HepG2 (cell line): ENCODE results near the gene RALY. TPM values are rescaled to one million over a fixed set of nuclear protein-coding genes. Genes with fewer than 3 reads are reported as not detected.
A peak's percentile ranks its signal among the peaks of the same experiment; 100 is the strongest.

ENCODE experiments used
- CREM ChIP-seq, 2 experiments: sonication (generic) in 1 of 2; formaldehyde crosslinking in 1 of 2; IDR thresholded peaks; 2 replicates each; pipeline versions ENCODE4 v1.4.0 to v1.6.1; 2016 to 2020; ENCODE audit warnings: antibody characterized with exemption in 1 of 2, mild to moderate bottlenecking in 1 of 2, missing genetic modification reagents in 1 of 2
- CSRNP1 ChIP-seq: sonication (generic); formaldehyde crosslinking; IDR thresholded peaks from 2 replicates; pipeline ENCODE4 v1.8.1; 2023; ENCODE audit warnings: mild to moderate bottlenecking, missing genetic modification reagents
- HMG20A ChIP-seq: IDR thresholded peaks from 2 replicates; pipeline ENCODE4 v1.6.1; 2016; ENCODE audit warnings: borderline replicate concordance
- MED13 ChIP-seq: sonication (generic); formaldehyde crosslinking; IDR thresholded peaks from 2 replicates; pipeline ENCODE4 v1.5.0; 2020; ENCODE audit warnings: missing genetic modification reagents
- RNF219 ChIP-seq: sonication (generic); formaldehyde crosslinking; IDR thresholded peaks from 2 replicates; pipeline ENCODE4 v1.5.0; 2020; ENCODE audit warnings: mild to moderate bottlenecking, missing genetic modification reagents
- SRF ChIP-seq: IDR thresholded peaks from 2 replicates; pipeline ENCODE4 v1.6.1; 2011; ENCODE audit warnings: mild to moderate bottlenecking, low read depth, low read length, moderate library complexity
- ZFP90 ChIP-seq: sonication (generic); formaldehyde crosslinking; IDR thresholded peaks from 2 replicates; pipeline ENCODE4 v1.8.0; 2022; ENCODE audit warnings: missing genetic modification reagents, mild to moderate bottlenecking, inconsistent platforms, borderline replicate concordance
- ZNF260 ChIP-seq: sonication (generic); formaldehyde crosslinking; IDR thresholded peaks from 2 replicates; pipeline ENCODE4 v1.4.0; 2020; ENCODE audit warnings: missing genetic modification reagents, low read depth, mild to moderate bottlenecking, borderline replicate concordance
- ZNF33A ChIP-seq: sonication (generic); formaldehyde crosslinking; IDR thresholded peaks from 2 replicates; pipeline ENCODE4 v1.5.1; 2020; ENCODE audit warnings: missing genetic modification reagents, mild to moderate bottlenecking, moderate library complexity, borderline replicate concordance
- ZNF607 ChIP-seq: sonication (generic); formaldehyde crosslinking; IDR thresholded peaks from 2 replicates; pipeline ENCODE4 v1.5.1; 2020; ENCODE audit warnings: missing genetic modification reagents, mild to moderate bottlenecking, borderline replicate concordance
- ZNF710 ChIP-seq: sonication (generic); formaldehyde crosslinking; IDR thresholded peaks from 2 replicates; pipeline ENCODE4 v1.5.0; 2020; ENCODE audit warnings: mild to moderate bottlenecking, missing genetic modification reagents, borderline replicate concordance
- ZSCAN5A ChIP-seq: sonication (generic); formaldehyde crosslinking; IDR thresholded peaks from 2 replicates; pipeline ENCODE4 v1.8.0; 2022; ENCODE audit warnings: mild to moderate bottlenecking, missing genetic modification reagents, borderline replicate concordance
- ZSCAN9 ChIP-seq: IDR thresholded peaks from 2 replicates; pipeline ENCODE4 v1.6.1; 2016; ENCODE audit warnings: borderline replicate concordance
- polyA plus RNA-seq, 8 experiments: library from polyadenylated mRNA; depleted of rRNA in 3 of 8; stranded (reverse) in 7 of 8; unstranded in 1 of 8; fragments of >200 nt; fragmentation: Illumina TruSeq in 4 of 8; extraction: Trizol in 4 of 8; gene quantifications; 2 replicates each; pipeline versions ENCODE4 v1.2.1 to v1.2.3, GENCODE V29; 2011 to 2016; ENCODE audit warnings: low read depth in 4 of 8, missing spikeins in 1 of 8, mixed read lengths in 1 of 8; ENCODE audit not compliant: insufficient read depth in 1 of 8
- total RNA-seq, 5 experiments: library from RNA; depleted of rRNA; stranded (reverse); fragments of >200 nt; fragmentation: Illumina TruSeq; extraction: Trizol; gene quantifications; 2 replicates each; pipeline ENCODE4 v1.2.3, GENCODE V29; 2016; ENCODE audit warnings: low read depth in 1 of 5
- TF ChIP-seq, protein P1 (sequence below): sonication (generic); formaldehyde crosslinking; IDR thresholded peaks from 2 replicates; pipeline ENCODE4 v1.9.0; 2021; ENCODE audit warnings: missing genetic modification reagents, mild to moderate bottlenecking, borderline replicate concordance
- TF ChIP-seq, protein P2 (sequence below): IDR thresholded peaks from 2 replicates; pipeline ENCODE4 v1.6.1; 2016; ENCODE audit warnings: mild to moderate bottlenecking, missing biosample characterization, missing genetic modification reagents
- TF ChIP-seq, protein P3 (sequence below): fragments of 450-650 bp; IDR thresholded peaks from 2 replicates; pipeline ENCODE4 v1.6.1; 2016

Gene RALY
- total and polyA plus RNA-seq, 2 of the 13 experiments (the other 11 are each of a cell fraction or from before 2014, with no cell fraction given), result 178 to 186 TPM

DNA sequence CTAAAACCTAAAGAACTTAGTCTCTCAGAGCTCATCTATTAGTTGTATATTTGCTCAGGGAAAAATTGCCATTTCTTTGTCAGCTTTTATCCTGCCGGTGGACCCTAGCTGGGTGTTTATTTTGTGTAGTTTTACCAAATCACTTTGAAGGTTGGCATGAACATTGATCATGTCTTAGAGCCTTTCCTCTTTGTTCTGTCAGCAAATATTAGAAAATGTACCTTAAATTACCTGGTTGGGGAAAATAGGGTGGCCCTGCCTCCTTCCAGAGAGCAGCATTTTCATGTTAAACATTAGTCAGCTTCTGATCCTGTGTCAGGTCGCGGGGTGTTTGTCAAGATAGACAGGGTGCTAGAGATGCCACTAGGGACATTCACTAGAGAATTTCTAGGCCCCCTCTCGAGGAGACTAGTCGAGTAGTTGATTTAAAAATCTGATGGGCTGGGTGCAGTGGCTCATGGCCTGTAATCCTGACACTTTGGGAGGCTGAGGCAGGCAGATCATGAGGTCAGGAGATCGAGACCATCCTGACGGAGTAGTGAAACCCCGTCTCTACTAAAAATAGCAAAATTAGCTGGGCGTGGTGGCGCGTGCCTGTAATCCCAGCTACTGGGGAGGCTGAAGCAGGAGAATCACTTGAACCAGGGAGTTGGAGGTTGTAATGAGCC is 11.2 kb downstream of the RALY start (continued):
- TF ChIP-seq, protein P1, sequence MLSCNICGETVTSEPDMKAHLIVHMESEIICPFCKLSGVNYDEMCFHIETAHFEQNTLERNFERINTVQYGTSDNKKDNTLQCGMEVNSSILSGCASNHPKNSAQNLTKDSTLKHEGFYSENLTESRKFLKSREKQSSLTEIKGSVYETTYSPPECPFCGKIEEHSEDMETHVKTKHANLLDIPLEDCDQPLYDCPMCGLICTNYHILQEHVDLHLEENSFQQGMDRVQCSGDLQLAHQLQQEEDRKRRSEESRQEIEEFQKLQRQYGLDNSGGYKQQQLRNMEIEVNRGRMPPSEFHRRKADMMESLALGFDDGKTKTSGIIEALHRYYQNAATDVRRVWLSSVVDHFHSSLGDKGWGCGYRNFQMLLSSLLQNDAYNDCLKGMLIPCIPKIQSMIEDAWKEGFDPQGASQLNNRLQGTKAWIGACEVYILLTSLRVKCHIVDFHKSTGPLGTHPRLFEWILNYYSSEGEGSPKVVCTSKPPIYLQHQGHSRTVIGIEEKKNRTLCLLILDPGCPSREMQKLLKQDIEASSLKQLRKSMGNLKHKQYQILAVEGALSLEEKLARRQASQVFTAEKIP (CRISPR knock-in tag), result no peak
- TF ChIP-seq, protein P2, sequence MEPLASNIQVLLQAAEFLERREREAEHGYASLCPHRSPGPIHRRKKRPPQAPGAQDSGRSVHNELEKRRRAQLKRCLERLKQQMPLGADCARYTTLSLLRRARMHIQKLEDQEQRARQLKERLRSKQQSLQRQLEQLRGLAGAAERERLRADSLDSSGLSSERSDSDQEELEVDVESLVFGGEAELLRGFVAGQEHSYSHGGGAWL (CRISPR knock-in tag), result no peak; the same call in 1 of the 2 replicates
- TF ChIP-seq, protein P3, sequence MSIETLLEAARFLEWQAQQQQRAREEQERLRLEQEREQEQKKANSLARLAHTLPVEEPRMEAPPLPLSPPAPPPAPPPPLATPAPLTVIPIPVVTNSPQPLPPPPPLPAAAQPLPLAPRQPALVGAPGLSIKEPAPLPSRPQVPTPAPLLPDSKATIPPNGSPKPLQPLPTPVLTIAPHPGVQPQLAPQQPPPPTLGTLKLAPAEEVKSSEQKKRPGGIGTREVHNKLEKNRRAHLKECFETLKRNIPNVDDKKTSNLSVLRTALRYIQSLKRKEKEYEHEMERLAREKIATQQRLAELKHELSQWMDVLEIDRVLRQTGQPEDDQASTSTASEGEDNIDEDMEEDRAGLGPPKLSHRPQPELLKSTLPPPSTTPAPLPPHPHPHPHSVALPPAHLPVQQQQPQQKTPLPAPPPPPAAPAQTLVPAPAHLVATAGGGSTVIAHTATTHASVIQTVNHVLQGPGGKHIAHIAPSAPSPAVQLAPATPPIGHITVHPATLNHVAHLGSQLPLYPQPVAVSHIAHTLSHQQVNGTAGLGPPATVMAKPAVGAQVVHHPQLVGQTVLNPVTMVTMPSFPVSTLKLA, result no peak
- no peak for TF ChIP-seq ZNF710 (CRISPR knock-in tag)
- TF ChIP-seq ZSCAN5A (CRISPR knock-in tag), result peak; percentile 84; the same call in 1 of the 2 replicates
- TF ChIP-seq ZSCAN9 (CRISPR knock-in tag), result peak; percentile 91
- no peak; the same call in 1 of the 2 replicates for TF ChIP-seq ZNF607 (CRISPR knock-in tag)
- peak; percentile 60; the same call in 1 of the 2 replicates for TF ChIP-seq ZNF33A (CRISPR knock-in tag)
- no peak for TF ChIP-seq ZFP90 (CRISPR knock-in tag)
- TF ChIP-seq MED13, result peak; percentile 81; the same call in 1 of the 2 replicates
- TF ChIP-seq SRF, result no peak
- TF ChIP-seq RNF219 (CRISPR knock-in tag), result no peak
- TF ChIP-seq CREM (IDR thresholded peaks at IDR 0.05), result peak; percentile 95
- no peak for TF ChIP-seq CREM (CRISPR knock-in tag; IDR thresholded peaks at IDR 0.05)
- no peak; the same call in none of the 2 replicates for TF ChIP-seq CSRNP1 (CRISPR knock-in tag)
- peak; percentile 90 for TF ChIP-seq HMG20A (CRISPR knock-in tag)
- no peak for TF ChIP-seq ZNF260 (CRISPR knock-in tag)
